ENCODE results near the gene USP20. TPM values are rescaled to one million over a fixed set of nuclear protein-coding genes. Genes with fewer than 3 reads are reported as not detected.
"Not testable (repeated sequence)": the region's sequence is repeated elsewhere in the genome, so short reads cannot be mapped to it uniquely, and the experiment has no call there.

Gene USP20
- total RNA-seq: 44.3 and 47.2 TPM in 2 replicates

DNA sequence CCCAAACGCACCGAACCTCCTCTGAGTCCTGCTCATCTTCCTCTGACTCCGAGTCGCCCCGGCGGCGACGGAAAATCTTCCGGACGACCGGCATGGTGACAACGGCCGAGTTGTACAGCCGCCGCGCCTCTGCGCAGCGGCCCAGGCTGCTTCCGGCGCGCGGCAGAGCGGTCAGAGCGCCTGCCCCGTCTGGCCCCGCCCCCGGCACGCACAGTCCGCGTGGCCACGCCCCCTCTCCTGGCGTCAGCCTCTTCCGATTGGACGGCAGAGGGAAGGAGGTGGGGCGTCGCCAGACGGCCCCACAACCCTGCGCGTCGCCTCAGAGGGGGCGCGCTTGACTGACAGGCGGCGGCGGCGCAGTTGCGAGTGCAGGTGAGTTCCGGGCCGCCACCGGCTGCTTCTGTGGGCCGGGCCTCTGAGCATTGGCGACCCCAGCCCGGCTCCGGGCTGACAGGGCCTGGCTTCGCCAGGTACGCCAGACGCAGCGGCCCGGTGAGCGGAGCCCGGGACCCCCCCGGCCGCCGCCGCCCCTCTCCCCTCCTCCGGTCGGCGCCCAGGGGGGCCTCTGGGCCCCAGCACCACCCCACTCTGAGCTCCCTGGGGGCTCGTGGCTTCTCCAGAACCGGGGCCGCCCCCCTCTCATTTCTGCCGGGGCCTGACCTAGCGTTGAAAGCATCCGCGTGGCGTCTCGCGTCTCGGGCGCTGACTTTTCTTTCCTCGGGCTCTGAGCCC is at the start of gene USP20, which contains the start of gene C9orf78:
Gene USP20, plus strand, starts transcription at position 331 of the 732 bp plus-strand sequence. CDS start 17,098 bp downstream, outside the sequence.
Gene C9orf78, minus strand, starts transcription at position 148 of the 732 bp plus-strand sequence. Its CDS starts 54 bp downstream, at position 94.
- peak within 1 kb of the TSS; percentile 93 for H3K4me3 Mint-ChIP-seq
- peaks cover 50% of the 10 kb centered on the region for H3K4me1 Mint-ChIP-seq
- H3K9me3 Mint-ChIP-seq: no peaks in the 10 kb centered on the region
- DNase-seq: peak; percentile 99
- intact Hi-C loops (cut with micrococcal nuclease): loop anchor here (1.0 kb wide), 3 partner anchors 11 to 49 kb away; partner anchors contain the start of gene TOR1A
- no peaks in the 10 kb centered on the region for H3K27me3 Mint-ChIP-seq
- H3K27ac Mint-ChIP-seq: peak within 1 kb of the TSS; percentile 95
- peaks cover 40% of the 10 kb centered on the region for H3K36me3 Mint-ChIP-seq (ENCODE audit: low read depth)

DNA sequence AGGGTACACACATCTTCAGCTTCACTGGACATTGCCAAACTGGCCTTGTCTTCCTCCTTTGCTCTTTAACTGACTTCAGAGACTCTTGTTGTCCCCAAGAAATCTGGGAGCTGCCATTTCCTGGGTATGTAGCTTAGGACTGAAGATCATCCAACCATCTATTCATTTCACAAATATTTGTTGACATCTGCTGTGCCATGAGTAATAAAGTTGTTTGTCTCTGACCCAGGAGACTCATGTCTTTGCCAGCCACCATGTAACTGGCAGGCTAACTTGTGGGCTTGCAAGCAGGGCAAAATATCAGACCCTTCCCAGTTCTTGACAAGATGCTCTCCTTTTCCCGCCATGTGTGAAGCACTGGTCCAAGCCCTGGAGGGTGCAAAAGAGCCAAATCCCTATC is 49.4 kb upstream of the USP20 start:
- Mint-ChIP-seq H3K4me1 (peaks cover 9% of the 10 kb centered on the region), H3K36me3 (ENCODE audit: low read depth) (no peaks in the 10 kb centered on the region), H3K27ac (no peak overlapping the region), H3K4me3 (no peak overlapping the region), H3K9me3 (no peaks in the 10 kb centered on the region), H3K27me3 (peaks cover 20% of the 10 kb centered on the region)
- DNase-seq: no peak
- intact Hi-C loops (cut with micrococcal nuclease): no loop called here

DNA sequence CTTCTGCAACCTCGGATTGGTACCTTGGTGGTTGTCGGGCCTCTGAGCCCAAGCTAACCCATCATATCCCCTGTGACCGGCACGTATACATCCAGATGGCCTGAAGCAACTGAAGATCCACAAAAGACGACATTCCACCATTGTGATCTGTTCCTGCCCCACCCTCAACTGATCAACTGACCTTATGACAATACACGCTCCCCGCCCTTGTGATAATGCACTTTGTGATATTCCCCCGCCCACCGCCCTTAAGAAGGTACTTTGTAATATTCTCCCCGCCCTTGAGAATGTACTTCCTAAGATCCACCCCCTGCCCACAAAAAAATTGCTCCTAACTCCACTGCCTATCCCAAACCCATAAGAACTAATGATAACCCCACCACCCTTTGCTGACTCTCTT is 48.8 kb upstream of the USP20 start:
- peaks cover 9% of the 10 kb centered on the region for H3K4me1 Mint-ChIP-seq
- H3K27me3 Mint-ChIP-seq: peaks cover 20% of the 10 kb centered on the region
- intact Hi-C loops (cut with micrococcal nuclease): no loop called here
- no peaks in the 10 kb centered on the region for H3K36me3 Mint-ChIP-seq (ENCODE audit: low read depth)
- no peaks in the 10 kb centered on the region for H3K9me3 Mint-ChIP-seq
- H3K4me3 Mint-ChIP-seq: no peak overlapping the region
- no peak overlapping the region for H3K27ac Mint-ChIP-seq
- no peak for DNase-seq

DNA sequence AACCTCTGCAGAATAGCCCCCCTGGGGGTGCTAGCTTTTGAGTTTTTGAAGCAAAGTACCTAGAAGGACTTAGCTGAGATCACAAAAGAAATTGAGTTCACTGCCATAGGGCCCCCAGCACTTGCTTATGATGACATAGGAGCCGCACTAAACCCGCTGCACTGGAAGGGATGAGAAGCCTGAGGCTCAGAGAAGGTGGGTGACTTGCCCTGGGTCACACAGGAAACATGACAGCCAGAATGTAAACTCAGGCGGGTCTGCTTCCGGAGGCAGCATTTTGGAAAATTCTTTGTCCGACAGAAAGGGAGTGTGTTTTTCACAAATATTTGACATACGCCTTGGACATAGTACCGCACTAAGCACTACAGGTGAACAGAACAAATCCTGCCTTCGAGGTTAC is 40.7 kb upstream of the USP20 start:
- peaks cover 5% of the 10 kb centered on the region for H3K4me1 Mint-ChIP-seq
- intact Hi-C loops (cut with micrococcal nuclease): no loop called here
- no peak overlapping the region for H3K4me3 Mint-ChIP-seq
- no peaks in the 10 kb centered on the region for H3K9me3 Mint-ChIP-seq
- no peak for DNase-seq
- H3K27me3 Mint-ChIP-seq: peaks cover 8% of the 10 kb centered on the region
- H3K27ac Mint-ChIP-seq: no peak overlapping the region
- no peaks in the 10 kb centered on the region for H3K36me3 Mint-ChIP-seq (ENCODE audit: low read depth)

DNA sequence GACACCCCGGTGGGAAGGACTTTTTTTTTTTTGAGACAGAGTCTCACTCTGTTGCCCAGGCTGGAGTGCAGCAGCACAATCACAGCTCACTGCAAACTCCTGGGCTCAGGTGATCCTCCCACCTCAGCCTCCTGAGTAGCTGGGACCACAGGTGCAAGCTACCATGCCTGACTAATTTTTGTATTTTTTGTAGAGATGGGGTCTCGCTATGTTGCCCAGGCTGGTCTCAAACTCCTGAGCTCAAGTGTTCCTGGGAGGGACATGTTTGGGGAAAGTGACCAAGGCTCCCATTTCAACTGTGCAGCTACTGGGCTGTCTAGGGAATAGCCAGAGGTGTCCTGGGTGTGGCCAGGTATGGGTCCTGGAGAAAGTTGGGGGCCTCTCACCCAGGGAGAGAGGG is 39.2 kb upstream of the USP20 start:
- intact Hi-C loops (cut with micrococcal nuclease); H3K9me3 Mint-ChIP-seq; H3K27me3 Mint-ChIP-seq; H3K27ac Mint-ChIP-seq; H3K4me3 Mint-ChIP-seq; H3K4me1 Mint-ChIP-seq; DNase-seq; H3K36me3 Mint-ChIP-seq (ENCODE audit: low read depth): not testable (repeated sequence)

DNA sequence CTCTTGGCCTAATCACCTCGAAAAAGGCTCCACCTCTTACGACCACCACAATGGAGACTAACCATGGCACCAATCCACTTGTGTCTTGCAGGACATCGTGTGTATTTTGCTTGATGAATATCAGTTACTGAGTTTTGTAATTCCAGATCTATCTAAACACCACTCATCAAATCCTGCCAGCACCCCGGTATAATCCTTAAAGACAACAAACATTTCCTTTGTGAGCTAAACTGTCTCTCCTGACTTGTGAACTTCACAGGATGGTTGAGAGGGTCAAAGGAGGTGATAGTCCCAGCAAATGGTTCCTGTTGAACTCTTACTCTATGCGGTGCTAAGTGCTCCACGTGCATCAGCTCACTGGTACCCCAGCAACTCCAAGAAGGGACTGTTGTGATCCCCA is 36.3 kb upstream of the USP20 start:
- DNase-seq: no peak
- H3K27ac Mint-ChIP-seq: no peak overlapping the region
- H3K36me3 Mint-ChIP-seq (ENCODE audit: low read depth): peaks cover 2% of the 10 kb centered on the region
- no peaks in the 10 kb centered on the region for H3K9me3 Mint-ChIP-seq
- intact Hi-C loops (cut with micrococcal nuclease): no loop called here
- peaks cover 4% of the 10 kb centered on the region for H3K27me3 Mint-ChIP-seq
- no peak overlapping the region for H3K4me3 Mint-ChIP-seq
- H3K4me1 Mint-ChIP-seq: peaks cover 5% of the 10 kb centered on the region

DNA sequence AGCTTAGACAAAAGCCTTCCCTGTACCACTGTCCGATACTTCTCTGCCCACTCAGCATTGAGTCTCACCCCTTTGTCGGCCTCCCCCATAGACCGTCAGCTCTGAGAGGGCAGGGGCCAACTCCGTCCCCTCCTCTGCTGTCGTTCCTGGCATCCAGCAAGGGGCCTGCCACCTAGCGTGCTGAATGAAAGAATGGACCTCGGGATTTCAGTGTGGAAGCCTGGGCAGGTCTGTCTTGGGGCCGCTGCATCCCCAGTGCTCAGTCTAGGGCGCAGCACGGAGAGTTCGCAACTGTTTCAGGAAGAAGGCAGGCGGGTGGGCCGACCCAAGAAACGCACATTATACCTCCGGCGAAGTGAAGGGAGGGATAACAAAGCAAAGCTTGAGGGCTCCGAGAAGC is 33.8 kb upstream of the USP20 start:
- peak overlapping the region; percentile 7 for H3K27ac Mint-ChIP-seq
- peaks cover 20% of the 10 kb centered on the region for H3K4me1 Mint-ChIP-seq
- H3K9me3 Mint-ChIP-seq: no peaks in the 10 kb centered on the region
- DNase-seq: no peak
- peak overlapping the region; percentile 62 for H3K4me3 Mint-ChIP-seq
- no peaks in the 10 kb centered on the region for H3K27me3 Mint-ChIP-seq
- peaks cover 16% of the 10 kb centered on the region for H3K36me3 Mint-ChIP-seq (ENCODE audit: low read depth)
- intact Hi-C loops (cut with micrococcal nuclease): no loop called here

DNA sequence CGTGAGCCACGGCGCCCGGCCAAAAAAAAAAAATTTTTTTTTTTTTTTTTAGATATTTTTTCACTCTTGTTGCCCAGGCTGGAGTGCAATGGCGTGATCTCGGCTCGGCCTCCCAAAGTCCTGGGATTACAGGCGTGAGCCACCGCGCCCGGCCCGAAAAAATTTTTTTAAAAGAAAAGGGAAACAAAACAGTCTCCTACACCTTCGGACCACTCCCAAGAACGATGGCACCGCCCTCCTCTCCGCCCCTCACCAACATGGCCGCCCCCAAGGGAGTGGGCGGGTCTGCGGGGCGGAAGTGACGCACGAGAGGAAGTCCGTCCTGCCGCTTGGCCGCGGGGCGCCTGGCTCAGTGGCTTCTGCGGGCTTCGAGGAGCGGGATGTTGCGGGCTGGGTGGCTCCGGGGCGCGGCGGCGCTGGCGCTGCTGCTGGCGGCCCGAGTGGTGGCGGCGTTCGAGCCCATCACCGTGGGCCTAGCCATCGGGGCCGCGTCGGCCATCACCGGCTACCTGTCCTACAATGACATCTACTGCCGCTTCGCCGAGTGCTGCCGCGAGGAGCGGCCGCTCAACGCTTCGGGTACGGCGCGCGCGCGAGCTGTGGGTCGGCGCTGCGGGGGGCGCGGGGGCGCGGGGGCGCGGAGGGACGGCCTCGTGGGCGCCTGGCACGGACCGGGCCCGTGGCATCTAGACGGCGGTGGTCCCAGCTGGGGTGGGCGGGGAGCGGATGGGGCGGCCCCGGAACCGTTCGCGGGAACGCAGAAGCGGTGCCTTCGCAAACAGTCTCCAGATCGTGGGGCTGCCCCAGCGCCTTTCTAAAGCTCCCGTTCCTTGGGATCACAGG is 32.2 kb upstream of the USP20 start, which contains the start of gene TOR1B:
Gene TOR1B, plus strand, starts transcription at position 352 of the 843 bp plus-strand sequence. Its CDS starts 29 bp downstream, at position 381.
- peak within 1 kb of the TSS; percentile 94 for H3K4me3 Mint-ChIP-seq
- H3K36me3 Mint-ChIP-seq (ENCODE audit: low read depth): peaks cover 25% of the 10 kb centered on the region
- DNase-seq: peak; percentile 99
- no peaks in the 10 kb centered on the region for H3K27me3 Mint-ChIP-seq
- peaks cover 20% of the 10 kb centered on the region for H3K4me1 Mint-ChIP-seq
- intact Hi-C loops (cut with micrococcal nuclease): loop anchor here (1.0 kb wide), 1 partner anchor 21 kb away; the partner anchor contains the start of gene TOR1A
- H3K27ac Mint-ChIP-seq: peak within 1 kb of the TSS; percentile 91
- H3K9me3 Mint-ChIP-seq: no peaks in the 10 kb centered on the region

DNA sequence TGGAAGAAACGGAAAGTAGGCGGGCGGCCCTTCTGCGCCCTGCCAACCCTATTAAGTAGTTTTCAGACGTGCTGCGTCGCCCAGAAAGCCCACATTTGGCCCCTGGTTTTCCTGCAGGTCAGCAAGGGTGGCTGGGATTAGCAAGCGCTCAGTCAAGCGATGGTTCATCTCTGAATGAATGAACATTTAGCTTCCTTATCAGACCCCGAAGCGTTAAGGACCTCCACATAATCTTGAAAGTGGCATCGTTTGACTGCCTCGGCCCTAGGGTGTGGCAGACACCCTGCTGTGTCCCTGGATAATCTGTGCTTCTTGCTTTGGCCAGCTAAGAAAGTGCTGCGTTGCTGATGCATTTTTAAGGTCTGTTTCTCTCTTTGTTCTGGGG is 31.6 kb upstream of the USP20 start:
- Mint-ChIP-seq H3K36me3 (ENCODE audit: low read depth) (peaks cover 29% of the 10 kb centered on the region), H3K9me3 (no peaks in the 10 kb centered on the region), H3K27me3 (no peaks in the 10 kb centered on the region), H3K4me3 (peak overlapping the region; percentile 94), H3K27ac (peak overlapping the region; percentile 52), H3K4me1 (peaks cover 20% of the 10 kb centered on the region)
- intact Hi-C loops (cut with micrococcal nuclease): loop anchor here (1.0 kb wide), 1 partner anchor 21 kb away; the partner anchor contains the start of gene TOR1A
- no peak for DNase-seq

DNA sequence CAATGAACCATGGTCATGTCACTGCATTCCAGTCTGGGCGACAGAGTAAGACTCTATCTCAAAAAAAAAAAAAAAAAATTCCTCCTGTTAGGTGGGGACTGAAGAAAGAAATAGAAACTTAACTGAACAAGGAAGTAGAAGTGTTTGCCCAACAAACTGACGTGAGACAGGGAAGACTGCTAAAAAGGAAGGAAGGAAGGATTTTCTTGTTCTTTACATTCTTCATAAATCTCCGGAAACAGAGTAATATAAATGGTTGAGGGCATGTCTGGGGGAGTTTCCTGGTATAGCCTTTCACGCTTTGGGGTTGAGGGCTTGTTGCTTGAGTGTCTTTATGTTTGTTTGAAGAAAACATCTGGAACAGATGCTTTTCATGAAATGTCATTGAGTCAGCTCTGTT is 29.2 kb upstream of the USP20 start:
- Mint-ChIP-seq H3K4me3 (peak overlapping the region; percentile 8), H3K27ac (peak overlapping the region; percentile 22), H3K4me1 (peaks cover 20% of the 10 kb centered on the region), H3K27me3 (no peaks in the 10 kb centered on the region), H3K36me3 (ENCODE audit: low read depth) (peaks cover 51% of the 10 kb centered on the region), H3K9me3 (no peaks in the 10 kb centered on the region)
- intact Hi-C loops (cut with micrococcal nuclease): no loop called here
- DNase-seq: no peak

DNA sequence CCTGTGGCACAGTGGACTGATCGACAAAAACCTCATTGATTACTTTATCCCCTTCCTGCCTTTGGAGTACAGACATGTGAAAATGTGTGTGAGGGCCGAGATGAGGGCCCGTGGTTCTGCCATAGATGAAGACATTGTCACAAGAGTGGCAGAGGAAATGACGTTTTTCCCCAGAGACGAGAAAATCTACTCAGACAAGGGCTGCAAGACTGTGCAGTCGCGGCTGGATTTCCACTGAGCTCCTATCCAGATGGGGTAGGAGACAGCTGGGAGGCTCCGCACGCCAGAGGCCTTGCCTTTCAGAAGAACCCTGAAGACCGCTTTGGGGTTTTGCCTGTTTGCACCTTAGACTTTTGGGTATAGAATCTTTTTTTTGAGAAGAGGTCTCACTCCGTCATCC is 25.9 kb upstream of the USP20 start:
- H3K27ac Mint-ChIP-seq: no peak overlapping the region
- no peaks in the 10 kb centered on the region for H3K9me3 Mint-ChIP-seq
- H3K4me1 Mint-ChIP-seq: peaks cover 16% of the 10 kb centered on the region
- H3K27me3 Mint-ChIP-seq: no peaks in the 10 kb centered on the region
- no peak overlapping the region for H3K4me3 Mint-ChIP-seq
- peaks cover 69% of the 10 kb centered on the region for H3K36me3 Mint-ChIP-seq (ENCODE audit: low read depth)
- DNase-seq: no peak
- intact Hi-C loops (cut with micrococcal nuclease): no loop called here

DNA sequence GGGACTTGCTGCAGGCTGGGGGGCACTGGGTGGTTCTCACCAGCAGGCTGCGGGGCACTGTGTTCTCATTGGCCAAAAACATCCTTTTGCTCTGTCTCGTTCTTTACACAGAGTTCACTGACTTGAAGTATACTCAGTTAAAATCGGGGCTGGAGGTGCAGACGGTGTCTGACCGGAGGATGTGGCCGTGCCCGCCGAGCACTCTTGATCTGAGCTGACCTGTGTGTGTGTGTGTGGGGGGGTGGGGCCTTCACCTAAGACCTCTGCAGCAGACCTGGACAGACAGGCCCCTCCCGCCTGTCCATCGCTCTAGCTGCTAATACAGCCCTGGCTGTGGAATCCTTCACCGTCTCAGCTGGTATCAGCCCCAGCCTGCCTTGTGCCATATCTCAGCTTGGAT is 25.1 kb upstream of the USP20 start:
- Mint-ChIP-seq H3K9me3 (no peaks in the 10 kb centered on the region), H3K36me3 (ENCODE audit: low read depth) (peaks cover 72% of the 10 kb centered on the region), H3K27me3 (no peaks in the 10 kb centered on the region), H3K4me3 (no peak overlapping the region), H3K27ac (no peak overlapping the region), H3K4me1 (peaks cover 15% of the 10 kb centered on the region)
- intact Hi-C loops (cut with micrococcal nuclease): no loop called here
- no peak for DNase-seq

DNA sequence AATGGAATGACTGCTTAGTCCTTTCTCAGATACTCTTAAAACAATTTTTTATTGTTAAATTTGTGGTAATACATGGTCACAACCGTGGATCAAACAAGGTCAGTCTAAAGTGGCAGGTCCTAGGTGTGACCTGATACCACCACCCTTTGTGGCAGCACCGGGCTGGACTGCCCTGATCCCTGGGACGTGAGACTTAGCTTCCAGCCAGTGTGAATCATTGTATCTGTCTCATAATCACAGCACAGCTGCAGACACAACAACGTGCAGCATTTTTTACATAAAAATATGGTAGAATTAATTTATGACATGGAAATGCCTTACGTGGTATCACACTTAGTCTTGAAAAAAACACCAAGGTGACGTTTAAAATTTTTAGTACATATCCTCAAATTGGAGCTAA is 24.5 kb upstream of the USP20 start:
- no peak overlapping the region for H3K27ac Mint-ChIP-seq
- no peaks in the 10 kb centered on the region for H3K9me3 Mint-ChIP-seq
- no peaks in the 10 kb centered on the region for H3K27me3 Mint-ChIP-seq
- no peak overlapping the region for H3K4me3 Mint-ChIP-seq
- intact Hi-C loops (cut with micrococcal nuclease): no loop called here
- peaks cover 11% of the 10 kb centered on the region for H3K4me1 Mint-ChIP-seq
- H3K36me3 Mint-ChIP-seq (ENCODE audit: low read depth): peaks cover 75% of the 10 kb centered on the region
- DNase-seq: no peak

DNA sequence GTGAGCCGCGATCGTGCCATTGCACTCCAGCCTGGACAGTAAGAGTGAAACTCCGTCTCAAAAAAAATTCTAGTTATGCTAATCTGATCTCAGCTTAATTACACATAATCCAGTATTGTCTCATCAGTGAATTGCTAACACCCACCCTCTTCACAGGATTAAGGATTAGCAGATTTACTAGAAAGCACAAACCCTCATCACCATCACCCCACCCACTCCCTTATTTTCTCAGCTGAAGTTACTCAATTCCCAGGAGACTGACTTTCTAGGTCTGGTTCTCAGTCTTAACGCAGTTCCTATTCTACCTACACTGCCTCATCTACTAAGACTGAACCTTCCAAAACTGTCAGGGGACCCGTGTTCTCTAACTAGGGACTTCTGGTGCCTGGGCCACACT is 23.3 kb upstream of the USP20 start:
- no peak overlapping the region for H3K4me3 Mint-ChIP-seq
- no peaks in the 10 kb centered on the region for H3K9me3 Mint-ChIP-seq
- no peak overlapping the region for H3K27ac Mint-ChIP-seq
- H3K36me3 Mint-ChIP-seq (ENCODE audit: low read depth): peaks cover 77% of the 10 kb centered on the region
- no peak for DNase-seq
- peaks cover 4% of the 10 kb centered on the region for H3K4me1 Mint-ChIP-seq
- H3K27me3 Mint-ChIP-seq: no peaks in the 10 kb centered on the region
- intact Hi-C loops (cut with micrococcal nuclease): no loop called here

Measured in activated CD4-positive, alpha-beta T cell treated with anti-CD3 and anti-CD28 coated beads, Interleukin-2, amount 10 ng/mL, durations not matched to agents 24 days and 14 days (primary cell).